Stomach smooth muscle (tissue), 2 donors: ENCODE results near the gene EDEM2.

Experiments used
- H3K27ac ChIP-seq: one replicate; pipeline ENCODE4 v1.7.0; 2013; ENCODE audit warnings: mild to moderate bottlenecking, low read length, inconsistent platforms
- H3K27me3 ChIP-seq, 2 donors: one replicate each; pipeline ENCODE4 v1.7.0; 2013; ENCODE audit warnings: low read length in 2 of 2; ENCODE audit not compliant: insufficient read depth in 2 of 2, control insufficient read depth in 1 of 2
- H3K36me3 ChIP-seq, 2 donors: one replicate each; pipeline ENCODE4 v1.7.0; 2013; ENCODE audit warnings: low read length in 2 of 2; ENCODE audit not compliant: control insufficient read depth in 2 of 2, insufficient read depth in 2 of 2
- H3K4me1 ChIP-seq: one replicate; pipeline ENCODE4 v1.7.0; 2013; ENCODE audit warnings: low read length; ENCODE audit not compliant: control insufficient read depth, insufficient read depth
- H3K4me3 ChIP-seq, 2 donors: one replicate each; pipeline ENCODE4 v1.7.0; 2013; ENCODE audit warnings: low read length in 2 of 2
- H3K9ac ChIP-seq, 2 donors: one replicate each; pipeline ENCODE4 v1.7.0; 2013; ENCODE audit warnings: low read length in 2 of 2, mild to moderate bottlenecking in 1 of 2
- H3K9me3 ChIP-seq, 2 donors: one replicate each; pipeline ENCODE4 v1.7.0; 2013; ENCODE audit warnings: low read length in 2 of 2; ENCODE audit not compliant: control insufficient read depth in 2 of 2
- donor health status: healthy.
- donor health status: Pancreatic carcinoma.

Gene EDEM2

GRCh38 chr20:35104685-35105295 lies 42.3 kb downstream of the EDEM2 start:
- no peak overlapping the region for H3K27ac ChIP-seq
- H3K9ac ChIP-seq = no peak overlapping the region
- no peaks in the 10 kb centered on the region for H3K36me3 ChIP-seq
- H3K4me1 ChIP-seq = no peaks in the 10 kb centered on the region
- no peaks in the 10 kb centered on the region for H3K27me3 ChIP-seq
- no peak overlapping the region for H3K4me3 ChIP-seq
- H3K9me3 ChIP-seq = no peaks in the 10 kb centered on the region

GRCh38 chr20:35101620-35102019 lies 45.5 kb downstream of the EDEM2 start:
- Histone ChIP-seq H3K4me1 (no peaks in the 10 kb centered on the region), H3K9ac (no peak overlapping the region), H3K4me3 (no peak overlapping the region), H3K27me3 (no peaks in the 10 kb centered on the region), H3K9me3 (no peaks in the 10 kb centered on the region), H3K36me3 (no peaks in the 10 kb centered on the region), H3K27ac (no peak overlapping the region)

- H3K36me3 ChIP-seq = no peaks in the 10 kb centered on the region
- H3K9me3 ChIP-seq = no peaks in the 10 kb centered on the region
- peak overlapping the region; percentile 69 for H3K27ac ChIP-seq
- H3K4me3 ChIP-seq = peak overlapping the region; percentile 93 to 97
- H3K9ac ChIP-seq = peak overlapping the region; percentile 60 to 97
- peaks cover 17% of the 10 kb centered on the region for H3K4me1 ChIP-seq
- no peaks in the 10 kb centered on the region for H3K27me3 ChIP-seq
These were observed 53.8 kb downstream of the EDEM2 start for GRCh38 chr20:35093267-35093884.

GRCh38 chr20:35092524-35093266 lies 54.4 kb downstream of the EDEM2 start, which contains the start of gene TRPC4AP:
TSS of gene TRPC4AP (minus strand) at chr20:35092807. CDS start at chr20:35092781, 26 bp downstream.
- Histone ChIP-seq H3K36me3 (no peaks in the 10 kb centered on the region), H3K27ac (peak within 1 kb of the TSS; percentile 69), H3K9ac (peak within 1 kb of the TSS; percentile 95 to 97), H3K27me3 (no peaks in the 10 kb centered on the region), H3K4me1 (peaks cover 17% of the 10 kb centered on the region), H3K9me3 (no peaks in the 10 kb centered on the region), H3K4me3 (peak within 1 kb of the TSS; percentile 93 to 97)

GRCh38 chr20:35091816-35092523 lies 55.2 kb downstream of the EDEM2 start:
- Histone ChIP-seq H3K4me1 (peaks cover 17% of the 10 kb centered on the region), H3K9me3 (no peaks in the 10 kb centered on the region)

GRCh38 chr20:35088231-35089145 lies 58.6 kb downstream of the EDEM2 start:
- Histone ChIP-seq H3K9ac (no peak overlapping the region), H3K4me1 (peaks cover 17% of the 10 kb centered on the region), H3K36me3 (no peaks in the 10 kb centered on the region), H3K4me3 (no peak overlapping the region), H3K27ac (no peak overlapping the region), H3K27me3 (no peaks in the 10 kb centered on the region), H3K9me3 (no peaks in the 10 kb centered on the region)

More at GRCh38 chr20:35091816-35092523, 55.2 kb downstream of the EDEM2 start:
- peak overlapping the region; percentile 95 to 97 for H3K9ac ChIP-seq
- peak overlapping the region; percentile 93 to 97 for H3K4me3 ChIP-seq
- H3K27me3 ChIP-seq = no peaks in the 10 kb centered on the region
- no peaks in the 10 kb centered on the region for H3K36me3 ChIP-seq
- H3K27ac ChIP-seq = peak overlapping the region; percentile 69

GRCh38 chr20:35087791-35088190 lies 59.3 kb downstream of the EDEM2 start:
- peaks cover 12% of the 10 kb centered on the region for H3K4me1 ChIP-seq
- H3K27me3 ChIP-seq = no peaks in the 10 kb centered on the region
- no peak overlapping the region for H3K4me3 ChIP-seq
- no peaks in the 10 kb centered on the region for H3K36me3 ChIP-seq
- no peaks in the 10 kb centered on the region for H3K9me3 ChIP-seq
- H3K27ac ChIP-seq = no peak overlapping the region
- no peak overlapping the region for H3K9ac ChIP-seq

- no peak overlapping the region for H3K4me3 ChIP-seq
- H3K27ac ChIP-seq = no peak overlapping the region
- peaks cover 12% of the 10 kb centered on the region for H3K4me1 ChIP-seq
- no peaks in the 10 kb centered on the region for H3K27me3 ChIP-seq
- no peaks in the 10 kb centered on the region for H3K9me3 ChIP-seq
- H3K9ac ChIP-seq = no peak overlapping the region
- no peaks in the 10 kb centered on the region for H3K36me3 ChIP-seq
These were observed 59.8 kb downstream of the EDEM2 start for GRCh38 chr20:35087355-35087754.

- Histone ChIP-seq H3K27ac (no peak overlapping the region), H3K9me3 (no peaks in the 10 kb centered on the region), H3K9ac (no peak overlapping the region), H3K4me3 (no peak overlapping the region), H3K4me1 (no peaks in the 10 kb centered on the region), H3K36me3 (no peaks in the 10 kb centered on the region), H3K27me3 (no peaks in the 10 kb centered on the region)
These were observed 61.5 kb downstream of the EDEM2 start for GRCh38 chr20:35085477-35086225.
